Endodermal cell (in vitro differentiated cells): ENCODE data around the gene KLK4. TPM values are rescaled to one million over a fixed set of nuclear protein-coding genes. Genes with fewer than 3 reads are reported as not detected.

Source experiments
- DNase-seq: peaks from one replicate; pipeline ENCODE4 v3.0.0-alpha.2; 2017
- H3K27ac ChIP-seq: 2 replicates; pipeline ENCODE4 v1.5.1; 2013; ENCODE audit warnings: mild to moderate bottlenecking, low read depth, low read length, moderate library complexity
- H3K27me3 ChIP-seq: 2 replicates; pipeline ENCODE4 v1.6.1; 2013; ENCODE audit warnings: mild to moderate bottlenecking, low read length, moderate library complexity; ENCODE audit not compliant: insufficient read depth, control insufficient read depth, poor library complexity, severe bottlenecking
- H3K36me3 ChIP-seq: 2 replicates; pipeline ENCODE4 v1.7.0; 2013; ENCODE audit warnings: mild to moderate bottlenecking, low read length, moderate library complexity; ENCODE audit not compliant: control insufficient read depth, insufficient read depth
- H3K4me1 ChIP-seq: one replicate; pipeline ENCODE4 v1.7.0; 2013; ENCODE audit warnings: low read length; ENCODE audit not compliant: control insufficient read depth, insufficient read depth
- H3K4me3 ChIP-seq: 2 replicates; pipeline ENCODE4 v1.5.1; 2013; ENCODE audit warnings: mild to moderate bottlenecking, low read length, moderate library complexity
- H3K9ac ChIP-seq: 2 replicates; pipeline ENCODE4 v1.6.1; 2013; ENCODE audit warnings: mild to moderate bottlenecking, low read length, moderate library complexity; ENCODE audit not compliant: poor library complexity, severe bottlenecking; ENCODE audit errors: extremely low read depth
- H3K9me3 ChIP-seq: 2 replicates; pipeline ENCODE4 v1.6.1; 2013; ENCODE audit warnings: mild to moderate bottlenecking, low read length, moderate library complexity; ENCODE audit not compliant: control insufficient read depth
- H3K27ac Mint-ChIP-seq: 2 replicates; pipeline ENCODE4 v1.8.0; 2020; ENCODE audit warnings: mixed read lengths
- H3K27me3 Mint-ChIP-seq: 2 replicates; pipeline ENCODE4 v1.8.0; 2021; ENCODE audit warnings: mild to moderate bottlenecking, mixed read lengths; ENCODE audit not compliant: insufficient read depth
- H3K36me3 Mint-ChIP-seq: 2 replicates; pipeline ENCODE4 v1.8.0; 2020; ENCODE audit warnings: low read depth, mixed read lengths
- H3K4me1 Mint-ChIP-seq: 2 replicates; pipeline ENCODE4 v1.8.0; 2020; ENCODE audit warnings: mixed read lengths
- H3K4me3 Mint-ChIP-seq: 2 replicates; pipeline ENCODE4 v1.8.0; 2020; ENCODE audit warnings: mild to moderate bottlenecking, moderate library complexity, mixed read lengths
- H3K9me3 Mint-ChIP-seq: 2 replicates; pipeline ENCODE4 v1.8.0; 2020; ENCODE audit warnings: mild to moderate bottlenecking, mixed read lengths
- WGBS, 2 experiments: methylation state at CpG; one replicate each; pipeline versions ENCODE4 v1.1.5 to v1.1.7; 2013; ENCODE audit warnings: missing lambda C conversion rate in 2 of 2, mixed read lengths in 1 of 2; ENCODE audit not compliant: insufficient coverage in 1 of 2, insufficient read length in 1 of 2; 5-methylcytosine and 5-hydroxymethylcytosine counted together
- total RNA-seq, 2 donors: library from RNA; stranded (reverse); fragmentation: NEBNext Ultra II Directional in 1 of 2; extraction: Animal tissue kit (Norgen Biotek cat#: 25700) in 1 of 2; gene quantifications; 2 replicates in 1 of 2; 3 replicates in 1 of 2; pipeline ENCODE4 v1.2.1, GENCODE V29; 2021
- TF ChIP-seq, protein P1 (sequence below): fragments of 200-600 bp; sonication (generic); conservative IDR thresholded peaks from 2 replicates; pipeline ENCODE4 v1.5.0; 2021; ENCODE audit warnings: antibody characterized with exemption, mild to moderate bottlenecking

Gene KLK4
- total RNA-seq, 2 donors from 2014 or later: not detected

DNA sequence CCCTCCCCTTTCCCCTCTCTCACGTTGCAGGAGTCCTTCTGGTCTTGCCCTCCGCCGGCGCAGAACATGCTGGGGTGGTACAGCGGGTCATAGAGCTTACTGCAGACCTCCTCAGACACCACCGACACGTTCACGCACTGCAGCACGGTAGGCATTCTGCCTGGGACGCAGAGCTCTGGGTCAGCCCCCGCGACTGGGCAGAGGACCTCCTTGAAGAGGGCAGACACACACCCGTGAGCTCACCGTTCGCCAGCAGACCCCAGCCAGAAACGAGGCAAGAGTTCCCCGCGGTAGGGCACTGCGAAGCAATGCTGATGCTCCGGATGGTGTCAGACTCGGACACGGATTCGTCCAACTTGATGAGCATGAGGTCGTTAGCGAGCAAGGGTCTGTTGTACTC lies 2.9 kb downstream of the KLK4 start:
- H3K36me3 Mint-ChIP-seq: no peaks in the 10 kb centered on the region
- H3K36me3 ChIP-seq: no peaks in the 10 kb centered on the region
- H3K9ac ChIP-seq: no peak overlapping the region
- peaks cover 42% of the 10 kb centered on the region for H3K27me3 Mint-ChIP-seq
- no peak overlapping the region for H3K27ac ChIP-seq
- no peaks in the 10 kb centered on the region for H3K4me1 ChIP-seq
- peaks cover 65% of the 10 kb centered on the region for H3K27me3 ChIP-seq
- no peaks in the 10 kb centered on the region for H3K9me3 Mint-ChIP-seq
- H3K4me3 Mint-ChIP-seq: no peak overlapping the region
- no peaks in the 10 kb centered on the region for H3K9me3 ChIP-seq
- no peaks in the 10 kb centered on the region for H3K4me1 Mint-ChIP-seq
- H3K27ac Mint-ChIP-seq: no peak overlapping the region
- TF ChIP-seq, protein P1, sequence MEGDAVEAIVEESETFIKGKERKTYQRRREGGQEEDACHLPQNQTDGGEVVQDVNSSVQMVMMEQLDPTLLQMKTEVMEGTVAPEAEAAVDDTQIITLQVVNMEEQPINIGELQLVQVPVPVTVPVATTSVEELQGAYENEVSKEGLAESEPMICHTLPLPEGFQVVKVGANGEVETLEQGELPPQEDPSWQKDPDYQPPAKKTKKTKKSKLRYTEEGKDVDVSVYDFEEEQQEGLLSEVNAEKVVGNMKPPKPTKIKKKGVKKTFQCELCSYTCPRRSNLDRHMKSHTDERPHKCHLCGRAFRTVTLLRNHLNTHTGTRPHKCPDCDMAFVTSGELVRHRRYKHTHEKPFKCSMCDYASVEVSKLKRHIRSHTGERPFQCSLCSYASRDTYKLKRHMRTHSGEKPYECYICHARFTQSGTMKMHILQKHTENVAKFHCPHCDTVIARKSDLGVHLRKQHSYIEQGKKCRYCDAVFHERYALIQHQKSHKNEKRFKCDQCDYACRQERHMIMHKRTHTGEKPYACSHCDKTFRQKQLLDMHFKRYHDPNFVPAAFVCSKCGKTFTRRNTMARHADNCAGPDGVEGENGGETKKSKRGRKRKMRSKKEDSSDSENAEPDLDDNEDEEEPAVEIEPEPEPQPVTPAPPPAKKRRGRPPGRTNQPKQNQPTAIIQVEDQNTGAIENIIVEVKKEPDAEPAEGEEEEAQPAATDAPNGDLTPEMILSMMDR: no peak
- H3K4me3 ChIP-seq: no peak overlapping the region
- no peak for DNase-seq
- WGBS, 2 experiments: 84 to 92% methylated on average over 24 to 25 of the region's 25 CpGs

DNA sequence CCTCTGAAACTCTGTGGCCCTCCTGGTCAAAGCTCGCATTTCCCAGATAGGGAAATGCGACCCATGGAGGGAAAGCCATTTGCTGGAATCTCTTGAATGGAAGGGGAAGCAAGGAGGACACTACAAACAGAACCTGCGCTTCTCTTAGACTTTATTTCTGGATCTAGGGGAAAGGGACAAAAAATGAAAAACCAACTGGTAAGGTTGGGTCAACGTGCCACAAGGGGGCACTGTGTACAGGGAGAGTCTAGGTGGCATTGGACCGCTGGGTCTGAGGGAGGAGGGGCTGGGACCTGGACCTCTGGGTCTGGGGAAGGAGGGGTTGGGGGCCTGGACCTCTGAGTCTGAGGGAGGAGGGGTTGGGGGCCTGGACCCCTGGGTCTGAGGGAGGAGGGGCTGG lies 5.0 kb downstream of the KLK4 start:
- no peak overlapping the region for H3K27ac ChIP-seq
- Mint-ChIP-seq H3K27ac (no peak overlapping the region), H3K4me3 (no peak overlapping the region), H3K36me3 (no peaks in the 10 kb centered on the region), H3K9me3 (no peaks in the 10 kb centered on the region), H3K4me1 (no peaks in the 10 kb centered on the region), H3K27me3 (peaks cover 56% of the 10 kb centered on the region)
- H3K4me1 ChIP-seq: no peaks in the 10 kb centered on the region
- H3K4me3 ChIP-seq: no peak overlapping the region
- H3K36me3 ChIP-seq: no peaks in the 10 kb centered on the region
- H3K9me3 ChIP-seq: no peaks in the 10 kb centered on the region
- DNase-seq: peak; percentile 91
- H3K27me3 ChIP-seq: peaks cover 44% of the 10 kb centered on the region
- 20 to 29% methylated on average over 3 to 5 of the region's 5 CpGs for WGBS, 2 experiments
- H3K9ac ChIP-seq: no peak overlapping the region
- TF ChIP-seq, protein P1: peak; percentile 79

DNA sequence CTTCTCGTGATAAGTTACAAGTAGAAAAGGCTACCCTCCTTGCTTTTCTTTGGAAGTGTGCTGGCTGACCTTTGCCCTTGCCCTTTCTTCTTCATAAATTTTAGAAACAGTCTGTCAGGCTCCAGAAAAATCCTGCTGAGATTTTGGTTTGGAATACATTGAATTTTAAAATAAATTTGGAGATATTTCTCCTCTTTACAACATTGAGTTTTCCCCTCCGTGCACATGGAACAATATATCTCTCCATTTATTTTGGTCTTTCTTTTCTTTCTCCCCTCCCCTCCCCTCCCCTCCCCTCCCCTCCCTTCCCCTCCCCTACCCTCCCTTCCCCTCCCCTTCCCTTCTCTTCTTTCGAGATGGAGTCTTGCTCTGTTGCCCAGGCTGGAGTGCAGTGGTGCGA lies 8.6 kb downstream of the KLK4 start:
- DNase-seq: no peak
- Mint-ChIP-seq H3K27me3 (peaks cover 63% of the 10 kb centered on the region), H3K27ac (no peak overlapping the region), H3K4me3 (no peak overlapping the region), H3K9me3 (no peaks in the 10 kb centered on the region), H3K36me3 (no peaks in the 10 kb centered on the region), H3K4me1 (no peaks in the 10 kb centered on the region)
- no peaks in the 10 kb centered on the region for H3K36me3 ChIP-seq
- H3K27ac ChIP-seq: no peak overlapping the region
- H3K4me3 ChIP-seq: no peak overlapping the region
- 92 to 100% methylated on average over 2 to 3 of the region's 4 CpGs for WGBS, 2 experiments
- peaks cover 13% of the 10 kb centered on the region for H3K27me3 ChIP-seq
- no peak overlapping the region for H3K9ac ChIP-seq
- TF ChIP-seq, protein P1: no peak
- H3K4me1 ChIP-seq: no peaks in the 10 kb centered on the region
- no peaks in the 10 kb centered on the region for H3K9me3 ChIP-seq
